Kidney capillary endothelial cell (primary cell): Measurements from ENCODE around the gene SAPCD1.
"Not testable (repeated sequence)": the region's sequence is repeated elsewhere in the genome, so short reads cannot be mapped to it uniquely, and the experiment has no call there.

Source experiments
- DNase-seq: peaks from one replicate; pipeline ENCODE4 v3.0.0-alpha.2; 2018; ENCODE audit warnings: low spot score

Gene SAPCD1

GRCh38 chr6:31801031-31801927 lies 38.8 kb downstream of the SAPCD1 start:
- DNase-seq = not testable (repeated sequence)

DNA sequence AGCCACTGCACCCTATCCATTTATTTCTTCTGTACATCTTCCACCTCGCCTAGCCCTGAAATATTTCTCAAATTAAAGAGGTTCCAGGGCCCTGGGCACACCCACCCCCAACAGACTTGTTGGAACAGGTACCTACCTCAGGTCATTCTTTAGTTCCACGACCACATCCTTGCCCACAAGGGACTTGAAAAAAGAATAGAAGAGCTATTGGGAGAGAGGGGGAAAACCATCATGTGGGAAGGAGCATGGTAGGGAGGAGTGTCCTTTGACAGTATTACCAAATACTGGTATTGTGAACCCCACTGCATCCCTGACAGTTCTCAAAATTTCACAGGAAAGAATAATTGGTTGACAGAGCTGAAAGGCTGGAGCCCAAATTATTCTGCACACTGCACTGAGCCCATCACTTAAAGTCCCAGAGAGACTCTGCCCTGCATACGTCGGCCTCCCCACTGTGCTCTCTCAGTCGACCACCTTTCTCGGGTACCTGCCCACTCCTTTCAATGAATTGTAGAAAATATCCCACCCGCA lies 43.5 kb downstream of the SAPCD1 start:
- no peak for DNase-seq

GRCh38 chr6:31806470-31807272 lies 44.2 kb downstream of the SAPCD1 start, which contains the start of gene LSM2:
Gene LSM2, minus strand, starts transcription at chr6:31806966. Its CDS starts 209 bp downstream, at chr6:31806757.
- peak; percentile 96 for DNase-seq

- not testable (repeated sequence) for DNase-seq
These were observed 46.1 kb downstream of the SAPCD1 start for GRCh38 chr6:31808599-31808998.

DNA sequence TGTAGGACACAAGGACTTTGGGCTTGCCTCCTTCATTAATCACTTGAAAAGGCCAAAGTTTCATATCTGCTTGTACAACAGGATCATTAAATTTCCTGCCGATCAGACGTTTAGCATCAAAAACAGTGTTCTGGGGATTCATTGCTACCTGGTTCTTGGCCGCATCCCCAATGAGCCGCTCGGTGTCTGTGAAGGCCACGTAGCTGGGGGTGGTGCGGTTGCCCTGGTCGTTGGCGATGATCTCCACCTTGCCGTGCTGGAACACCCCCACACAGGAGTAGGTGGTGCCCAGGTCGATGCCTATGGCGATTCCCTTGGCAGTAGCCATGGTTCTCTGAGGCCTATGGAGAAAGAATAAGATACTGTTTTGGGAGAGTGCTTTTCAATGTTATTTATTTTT lies 49.2 kb downstream of the SAPCD1 start:
- no peak for DNase-seq

DNA sequence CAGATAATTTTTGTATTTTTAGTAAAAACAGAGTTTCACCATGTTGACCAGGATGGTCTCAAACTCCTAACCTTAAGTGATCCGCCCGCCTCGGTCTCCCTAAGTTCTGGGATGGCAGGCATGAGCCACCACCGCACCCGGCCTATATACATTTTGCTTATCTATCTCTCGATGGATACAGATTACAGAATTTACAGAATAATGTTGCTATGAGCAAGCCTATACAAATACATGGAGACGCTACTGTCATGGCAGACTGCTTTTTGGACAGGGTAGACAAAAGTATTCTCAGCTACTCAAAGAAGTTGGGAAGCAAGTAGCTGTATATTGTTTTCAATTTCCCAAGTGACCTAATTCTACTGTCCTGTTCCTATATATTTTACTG lies 51.0 kb downstream of the SAPCD1 start:
- DNase-seq = no peak
